Kidney tubule cell (primary cell): ENCODE results near the gene CCL3.
"Not testable (repeated sequence)": the region's sequence is repeated elsewhere in the genome, so short reads cannot be mapped to it uniquely, and the experiment has no call there.

Source experiments
- DNase-seq: peaks from one replicate; pipeline ENCODE4 v3.0.0-alpha.2; 2018; ENCODE audit warnings: low spot score

Gene CCL3

GRCh38 chr17:36086791-36087190 lies 3.2 kb downstream of the CCL3 start:
- no peak for DNase-seq

- no peak for DNase-seq
Observed at GRCh38 chr17:36085765-36086164, 4.2 kb downstream of the CCL3 start.

- not testable (repeated sequence) for DNase-seq
Observed at GRCh38 chr17:36083691-36084090, 6.3 kb downstream of the CCL3 start.

GRCh38 chr17:36082482-36083120 lies 7.3 kb downstream of the CCL3 start:
- DNase-seq, result not testable (repeated sequence)

GRCh38 chr17:36081681-36082471 lies 8.1 kb downstream of the CCL3 start:
- DNase-seq, result peak; percentile 25

GRCh38 chr17:36074365-36074764 lies 15.6 kb downstream of the CCL3 start:
- DNase-seq, result no peak

GRCh38 chr17:36072431-36073121 lies 17.4 kb downstream of the CCL3 start:
- peak; percentile 43 for DNase-seq

- DNase-seq, result no peak
Observed at GRCh38 chr17:36071751-36072150, 18.2 kb downstream of the CCL3 start.

GRCh38 chr17:36070427-36070826 lies 19.5 kb downstream of the CCL3 start:
- no peak for DNase-seq

GRCh38 chr17:36069136-36069535 lies 20.8 kb downstream of the CCL3 start:
- DNase-seq, result no peak

GRCh38 chr17:36068524-36068923 lies 21.4 kb downstream of the CCL3 start:
- no peak for DNase-seq

- no peak for DNase-seq
Observed at GRCh38 chr17:36066365-36066985, 23.5 kb downstream of the CCL3 start.

GRCh38 chr17:36063786-36064541 lies 26.0 kb downstream of the CCL3 start, which contains the start of gene CCL18:
TSS of gene CCL18 (plus strand) at chr17:36064272. CDS start at chr17:36064343, 71 bp downstream.
- no peak for DNase-seq

GRCh38 chr17:36060816-36061215 lies 29.1 kb downstream of the CCL3 start:
- DNase-seq, result no peak

GRCh38 chr17:36059406-36059805 lies 30.5 kb downstream of the CCL3 start:
- DNase-seq, result no peak

- no peak for DNase-seq
Observed at GRCh38 chr17:36057911-36058310, 32.0 kb downstream of the CCL3 start.

GRCh38 chr17:36055921-36056520 lies 33.9 kb downstream of the CCL3 start:
- DNase-seq, result no peak

GRCh38 chr17:36055171-36055570 lies 34.8 kb downstream of the CCL3 start:
- no peak for DNase-seq

- no peak for DNase-seq
Observed at GRCh38 chr17:36049643-36050042, 40.3 kb downstream of the CCL3 start.

- DNase-seq, result no peak
Observed at GRCh38 chr17:36048066-36048465, 41.9 kb downstream of the CCL3 start.
